Activated B cell treated with CpG ODN at 0.5 μM for 24 hours (primary cell): Measurements from ENCODE around the gene OBSCN. TPM values are rescaled to one million over a fixed set of nuclear protein-coding genes. Genes with fewer than 3 reads are reported as not detected.

Experiments
- ATAC-seq: fragments of 200-7000 bp; cut with Tn5 transposase; one replicate; pipeline ENCODE4 v1.10.0; 2021; ENCODE audit warnings: low read depth, mild to moderate bottlenecking, moderate library complexity
- CTCF ChIA-PET: fragments of 350-600 bp; sonication (Branson Sonifier 250); formaldehyde crosslinking; loops from one replicate; lab custom pipeline; 2021; ENCODE audit warnings: antibody characterized with exemption; lab: Charles Lee
- POLR2A ChIA-PET: fragments of 350-600 bp; sonication (Branson Sonifier 250); formaldehyde crosslinking; loops from one replicate; lab custom pipeline; 2021; ENCODE audit warnings: antibody characterized with exemption; lab: Charles Lee
- DNase-seq: peaks from one replicate; pipeline ENCODE4 v3.0.0; 2022
- H3K27ac Mint-ChIP-seq: one replicate; pipeline ENCODE4 v1.8.0; 2020; ENCODE audit warnings: mixed read lengths
- H3K27me3 Mint-ChIP-seq: one replicate; pipeline ENCODE4 v1.8.0; 2021; ENCODE audit warnings: mixed read lengths
- H3K36me3 Mint-ChIP-seq: one replicate; pipeline ENCODE4 v1.8.0; 2021; ENCODE audit warnings: low read depth, mixed read lengths
- H3K4me1 Mint-ChIP-seq: one replicate; pipeline ENCODE4 v1.8.0; 2021; ENCODE audit warnings: mixed read lengths
- H3K4me3 Mint-ChIP-seq: one replicate; pipeline ENCODE4 v1.8.0; 2020; ENCODE audit warnings: mild to moderate bottlenecking, mixed read lengths
- H3K9me3 Mint-ChIP-seq: one replicate; pipeline ENCODE4 v1.8.0; 2020; ENCODE audit warnings: mixed read lengths
- CTCF ChIP-seq: fragments of 200-600 bp; IDR thresholded peaks from one replicate; pipeline ENCODE4 v1.8.0; 2022; ENCODE audit warnings: antibody characterized with exemption, mild to moderate bottlenecking
- intact Hi-C: fragments of 100-400 bp; cut with micrococcal nuclease; formaldehyde crosslinking; loops from one replicate; pipeline ENCODE4 v1.15.1; 2024
- total RNA-seq: library from RNA; stranded (reverse); gene quantifications from 2 replicates; pipeline ENCODE4 v1.2.3, GENCODE V29; 2022

OBSCN gene
- total RNA-seq, 1 donor from 2014 or later: 19.8 TPM

GRCh38 chr1:228400692-228401454 is 193.0 kb downstream of the OBSCN start:
- DNase-seq (no peak), ATAC-seq (no peak)
- Mint-ChIP-seq H3K4me1 (peaks cover 30% of the 10 kb centered on the region), H3K36me3 (peaks cover 72% of the 10 kb centered on the region), H3K9me3 (no peaks in the 10 kb centered on the region), H3K27ac (no peak overlapping the region), H3K4me3 (no peak overlapping the region), H3K27me3 (no peaks in the 10 kb centered on the region)
- ChIA-PET CTCF (no interaction called here), POLR2A (no interaction called here)
- TF ChIP-seq CTCF: no peak
- intact Hi-C loops: no loop called here

GRCh38 chr1:228401782-228402640 is 194.2 kb downstream of the OBSCN start:
- ATAC-seq (no peak), DNase-seq (no peak)
- Mint-ChIP-seq H3K36me3 (peaks cover 60% of the 10 kb centered on the region), H3K4me1 (peaks cover 30% of the 10 kb centered on the region), H3K27me3 (no peaks in the 10 kb centered on the region), H3K27ac (no peak overlapping the region), H3K4me3 (no peak overlapping the region), H3K9me3 (no peaks in the 10 kb centered on the region)
- ChIA-PET CTCF (no interaction called here), POLR2A (no interaction called here)
- no peak for TF ChIP-seq CTCF
- intact Hi-C loops: no loop called here

GRCh38 chr1:228402641-228403025 is 194.8 kb downstream of the OBSCN start:
- ChIA-PET CTCF (no interaction called here), POLR2A (no interaction called here)
- no peak for ATAC-seq
- Mint-ChIP-seq H3K4me3 (no peak overlapping the region), H3K36me3 (peaks cover 56% of the 10 kb centered on the region), H3K9me3 (no peaks in the 10 kb centered on the region), H3K27ac (no peak overlapping the region), H3K27me3 (no peaks in the 10 kb centered on the region), H3K4me1 (peaks cover 34% of the 10 kb centered on the region)
- no peak for DNase-seq
- no peak for TF ChIP-seq CTCF
- intact Hi-C loops: no loop called here

GRCh38 chr1:228403231-228403631 is 195.4 kb downstream of the OBSCN start:
- Mint-ChIP-seq H3K27ac (no peak overlapping the region), H3K36me3 (peaks cover 50% of the 10 kb centered on the region), H3K4me1 (peaks cover 39% of the 10 kb centered on the region), H3K4me3 (no peak overlapping the region), H3K9me3 (no peaks in the 10 kb centered on the region), H3K27me3 (no peaks in the 10 kb centered on the region)
- intact Hi-C loops: no loop called here
- ChIA-PET POLR2A (no interaction called here), CTCF (no interaction called here)
- ATAC-seq: no peak
- no peak for TF ChIP-seq CTCF
- DNase-seq: no peak

- peaks cover 39% of the 10 kb centered on the region for H3K4me1 Mint-ChIP-seq
- DNase-seq: no peak
- H3K36me3 Mint-ChIP-seq: peaks cover 46% of the 10 kb centered on the region
- peak overlapping the region; percentile 90 for H3K4me3 Mint-ChIP-seq
- CTCF ChIA-PET: no interaction called here
- no peaks in the 10 kb centered on the region for H3K9me3 Mint-ChIP-seq
- no peaks in the 10 kb centered on the region for H3K27me3 Mint-ChIP-seq
- no peak for ATAC-seq
- POLR2A ChIA-PET: interaction anchor here (0.6 kb wide), 1 partner anchor 126 kb away, joined by 3 read pairs; no protein-coding TSS in a partner anchor
- intact Hi-C loops: no loop called here
- H3K27ac Mint-ChIP-seq: no peak overlapping the region
- no peak for TF ChIP-seq CTCF
These were observed 196.4 kb downstream of the OBSCN start for GRCh38 chr1:228404107-228404720.
